Thoracic aorta (tissue), 2 donors: ENCODE data around the gene CCT7. TPM values are rescaled to one million over a fixed set of nuclear protein-coding genes. Genes with fewer than 3 reads are reported as not detected.
"Not testable (repeated sequence)": the region's sequence is repeated elsewhere in the genome, so short reads cannot be mapped to it uniquely, and the experiment has no call there.

Experiments used
- ATAC-seq: fragments of 150-250 bp; one replicate; pipeline ENCODE4 v1.8.0; 2017; ENCODE audit warnings: low read depth; ENCODE audit not compliant: insufficient number of reproducible peaks, low FRiP score
- DNase-seq: peaks from one replicate; pipeline ENCODE4 v3.0.0-alpha.2; 2020; ENCODE audit warnings: low spot score
- H3K27ac ChIP-seq, 2 donors: fragments of 200-600 bp; sonication (generic); 1 replicate in 1 of 2; 2 replicates in 1 of 2; pipeline ENCODE4 v1.5.1; 2016; ENCODE audit warnings: mild to moderate bottlenecking in 2 of 2, moderate library complexity in 2 of 2
- H3K27me3 ChIP-seq: fragments of 200-600 bp; sonication (generic); replicated peaks from 2 replicates; pipeline ENCODE4 v1.6.0; 2016; ENCODE audit warnings: mild to moderate bottlenecking; ENCODE audit not compliant: insufficient read depth
- H3K36me3 ChIP-seq: fragments of 200-600 bp; sonication (generic); one replicate; pipeline ENCODE4 v1.5.1; 2016
- H3K4me1 ChIP-seq, 2 donors: fragments of 200-600 bp; sonication (generic); 1 replicate in 1 of 2; 2 replicates in 1 of 2; pipeline versions ENCODE4 v1.5.1 to v1.6.0; 2016; ENCODE audit warnings: low read depth in 2 of 2, mild to moderate bottlenecking in 1 of 2; ENCODE audit not compliant: control insufficient read depth in 1 of 2
- H3K4me3 ChIP-seq: fragments of 200-600 bp; sonication (generic); 2 replicates; pipeline ENCODE4 v1.5.1; 2016; ENCODE audit warnings: mild to moderate bottlenecking
- H3K9me3 ChIP-seq: fragments of 200-600 bp; sonication (generic); 2 replicates; pipeline ENCODE4 v1.5.1; 2016
- CTCF ChIP-seq: fragments of 200-600 bp; sonication (generic); IDR thresholded peaks from one replicate; pipeline ENCODE4 v1.5.1; 2019; ENCODE audit warnings: antibody characterized with exemption
- total RNA-seq, 2 donors: library from RNA; depleted of rRNA; stranded (reverse); fragments of >200 nt; gene quantifications; one replicate each; pipeline versions ENCODE4 v1.1.0 to v1.2.3, GENCODE V29; 2016

CCT7 gene
- total RNA-seq: 100 to 1,000 TPM; 121 to 144 TPM

- no peaks in the 10 kb centered on the region for H3K36me3 ChIP-seq
- peak within 1 kb of the TSS; percentile 86 to 92 for H3K27ac ChIP-seq
- H3K4me1 ChIP-seq: peaks cover 8 to 34% of the 10 kb centered on the region in 2 donors
- DNase-seq: peak; percentile 76
- TF ChIP-seq CTCF: no peak
- peak within 1 kb of the TSS; percentile 97 for H3K4me3 ChIP-seq
- H3K27me3 ChIP-seq: no peaks in the 10 kb centered on the region
- H3K9me3 ChIP-seq: no peaks in the 10 kb centered on the region
- peak; percentile 44 for ATAC-seq
Observed at GRCh38 chr2:73233932-73234832, at the start of gene CCT7. TSS of gene CCT7 (plus strand) at chr2:73234308. CDS start at chr2:73234379, 71 bp downstream.

- no peak overlapping the region for H3K4me3 ChIP-seq
- no peak for ATAC-seq
- H3K4me1 ChIP-seq: no peaks in the 10 kb centered on the region
- TF ChIP-seq CTCF: no peak
- H3K27ac ChIP-seq: no peak overlapping the region
- DNase-seq: no peak
- peaks cover 7% of the 10 kb centered on the region for H3K9me3 ChIP-seq
- H3K36me3 ChIP-seq: no peaks in the 10 kb centered on the region
- H3K27me3 ChIP-seq: no peaks in the 10 kb centered on the region
Observed at GRCh38 chr2:73185965-73186364, 48.1 kb upstream of the CCT7 start.

- H3K36me3 ChIP-seq: no peaks in the 10 kb centered on the region
- no peak for DNase-seq
- ATAC-seq: no peak
- no peaks in the 10 kb centered on the region for H3K4me1 ChIP-seq
- H3K9me3 ChIP-seq: peaks cover 7% of the 10 kb centered on the region
- TF ChIP-seq CTCF: no peak
- H3K27me3 ChIP-seq: no peaks in the 10 kb centered on the region
- no peak overlapping the region for H3K27ac ChIP-seq
- no peak overlapping the region for H3K4me3 ChIP-seq
Observed at GRCh38 chr2:73187549-73187948, 46.6 kb upstream of the CCT7 start.

GRCh38 chr2:73197579-73197978 is 36.5 kb upstream of the CCT7 start:
- TF ChIP-seq CTCF: no peak
- H3K27me3 ChIP-seq: peaks cover under 1% of the 10 kb centered on the region

GRCh38 chr2:73200281-73200680 is 33.8 kb upstream of the CCT7 start:
- not testable (repeated sequence) for H3K27ac ChIP-seq, H3K36me3 ChIP-seq, H3K9me3 ChIP-seq, ATAC-seq, DNase-seq, H3K4me3 ChIP-seq, H3K27me3 ChIP-seq
- H3K4me1 ChIP-seq: peaks cover 7 to 18% of the 10 kb centered on the region in 2 donors

More at GRCh38 chr2:73197579-73197978, 36.5 kb upstream of the CCT7 start:
- ATAC-seq (no peak), DNase-seq (no peak)
- Histone ChIP-seq H3K4me1 (peaks cover 4 to 10% of the 10 kb centered on the region in 2 donors), H3K27ac (no peak overlapping the region), H3K4me3 (no peak overlapping the region), H3K9me3 (no peaks in the 10 kb centered on the region), H3K36me3 (no peaks in the 10 kb centered on the region)
